Measurements from ENCODE around the gene CLCF1.

CLCF1 gene

GRCh38 chr11:67315325-67315909, 58.0 kb downstream of the CLCF1 start:
- Histone ChIP-seq H3K4me3 (ENCODE audit: low read length, poor library complexity, severe bottlenecking) (no peak overlapping the region), H3K9me2 (replicated peaks; ENCODE audit: low read depth, low read length) (no peaks in the 10 kb centered on the region), H3K4me1 (ENCODE audit: insufficient read depth, low read length, poor library complexity, severe bottlenecking) (peaks cover 15% of the 10 kb centered on the region), H3K27me3 (ENCODE audit: insufficient read depth, low read length, poor library complexity, severe bottlenecking) (no peaks in the 10 kb centered on the region), H2AFZ (ENCODE audit: low read length) (no peak overlapping the region), H3K79me2 (ENCODE audit: insufficient read depth, low read length) (no peaks in the 10 kb centered on the region), H3K9ac (ENCODE audit: low read depth, low read length, poor library complexity, severe bottlenecking) (no peak overlapping the region), H3K4me2 (ENCODE audit: low read depth, low read length, poor library complexity, severe bottlenecking) (no peak overlapping the region), H3K36me3 (ENCODE audit: insufficient read depth, low read length) (no peaks in the 10 kb centered on the region), H3F3A (ENCODE audit: low read depth) (no peaks in the 10 kb centered on the region), H4K20me1 (ENCODE audit: insufficient read depth, low read length, poor library complexity, severe bottlenecking) (no peaks in the 10 kb centered on the region), H3K9me3 (ENCODE audit: insufficient read depth, low read depth, low read length) (no peaks in the 10 kb centered on the region)
- TF ChIP-seq EZH2phosphoT487 (IDR thresholded peaks at IDR 0.05; ENCODE audit: borderline replicate concordance) = no peak
- TF ChIP-seq, protein P1, sequence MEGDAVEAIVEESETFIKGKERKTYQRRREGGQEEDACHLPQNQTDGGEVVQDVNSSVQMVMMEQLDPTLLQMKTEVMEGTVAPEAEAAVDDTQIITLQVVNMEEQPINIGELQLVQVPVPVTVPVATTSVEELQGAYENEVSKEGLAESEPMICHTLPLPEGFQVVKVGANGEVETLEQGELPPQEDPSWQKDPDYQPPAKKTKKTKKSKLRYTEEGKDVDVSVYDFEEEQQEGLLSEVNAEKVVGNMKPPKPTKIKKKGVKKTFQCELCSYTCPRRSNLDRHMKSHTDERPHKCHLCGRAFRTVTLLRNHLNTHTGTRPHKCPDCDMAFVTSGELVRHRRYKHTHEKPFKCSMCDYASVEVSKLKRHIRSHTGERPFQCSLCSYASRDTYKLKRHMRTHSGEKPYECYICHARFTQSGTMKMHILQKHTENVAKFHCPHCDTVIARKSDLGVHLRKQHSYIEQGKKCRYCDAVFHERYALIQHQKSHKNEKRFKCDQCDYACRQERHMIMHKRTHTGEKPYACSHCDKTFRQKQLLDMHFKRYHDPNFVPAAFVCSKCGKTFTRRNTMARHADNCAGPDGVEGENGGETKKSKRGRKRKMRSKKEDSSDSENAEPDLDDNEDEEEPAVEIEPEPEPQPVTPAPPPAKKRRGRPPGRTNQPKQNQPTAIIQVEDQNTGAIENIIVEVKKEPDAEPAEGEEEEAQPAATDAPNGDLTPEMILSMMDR (conservative IDR thresholded peaks at IDR 0.05; ENCODE audit: low read length) = no peak

DNA sequence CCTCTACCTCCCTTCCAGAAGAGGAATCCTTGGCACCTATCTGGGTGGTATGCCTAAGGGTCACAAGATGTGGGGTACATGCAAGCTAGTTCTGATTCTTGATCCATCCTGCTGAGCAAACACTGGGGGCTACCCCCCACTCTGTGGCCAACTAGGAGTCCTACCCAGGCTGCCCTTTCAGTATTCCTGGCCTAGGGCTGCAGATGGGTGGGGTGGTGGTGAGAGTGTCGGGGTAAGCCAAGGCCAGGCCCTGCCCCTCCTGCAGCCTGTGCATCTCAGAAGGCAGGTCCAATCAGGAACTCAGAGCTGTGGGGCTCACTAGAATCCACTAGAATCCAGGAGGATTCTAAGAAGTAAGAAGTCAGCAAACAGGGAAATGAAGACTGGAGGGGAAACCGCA, 59.2 kb downstream of the CLCF1 start:
- no peaks in the 10 kb centered on the region for H3K36me3 ChIP-seq (ENCODE audit: insufficient read depth, low read length)
- H4K20me1 ChIP-seq (ENCODE audit: insufficient read depth, low read length, poor library complexity, severe bottlenecking) = no peaks in the 10 kb centered on the region
- peaks cover 10% of the 10 kb centered on the region for H3K4me1 ChIP-seq (ENCODE audit: insufficient read depth, low read length, poor library complexity, severe bottlenecking)
- no peaks in the 10 kb centered on the region for H3K79me2 ChIP-seq (ENCODE audit: insufficient read depth, low read length)
- H3K9ac ChIP-seq (ENCODE audit: low read depth, low read length, poor library complexity, severe bottlenecking) = no peak overlapping the region
- no peak overlapping the region for H3K4me2 ChIP-seq (ENCODE audit: low read depth, low read length, poor library complexity, severe bottlenecking)
- no peaks in the 10 kb centered on the region for H3K9me3 ChIP-seq (ENCODE audit: insufficient read depth, low read depth, low read length)
- TF ChIP-seq EZH2phosphoT487 (IDR thresholded peaks at IDR 0.05; ENCODE audit: borderline replicate concordance) = no peak
- H3K9me2 ChIP-seq (replicated peaks; ENCODE audit: low read depth, low read length) = no peaks in the 10 kb centered on the region
- H3K27me3 ChIP-seq (ENCODE audit: insufficient read depth, low read length, poor library complexity, severe bottlenecking) = no peaks in the 10 kb centered on the region
- H3F3A ChIP-seq (ENCODE audit: low read depth) = no peaks in the 10 kb centered on the region
- no peak overlapping the region for H2AFZ ChIP-seq (ENCODE audit: low read length)
- H3K4me3 ChIP-seq (ENCODE audit: low read length, poor library complexity, severe bottlenecking) = no peak overlapping the region
